GM21526 (cell line): ENCODE measurements around the gene GZF1.

Experiments used
- ATAC-seq: cut with Tn5 transposase; IDR thresholded peaks from one replicate; pipeline ENCODE4 v1.9.1; 2021; ENCODE audit warnings: moderate library complexity; ENCODE audit not compliant: unreplicated experiment, low FRiP score

Gene GZF1

GRCh38 chr20:23403751-23404150 is 41.8 kb downstream of the GZF1 start:
- no peak for ATAC-seq

GRCh38 chr20:23404196-23404595 is 42.2 kb downstream of the GZF1 start:
- ATAC-seq = no peak

GRCh38 chr20:23406880-23407279 is 44.9 kb downstream of the GZF1 start:
- no peak for ATAC-seq

GRCh38 chr20:23407781-23408464 is 45.9 kb downstream of the GZF1 start:
- ATAC-seq = peak; percentile 77

- ATAC-seq = no peak
These were observed 47.0 kb downstream of the GZF1 start for GRCh38 chr20:23408957-23409356.

GRCh38 chr20:23409800-23410199 is 47.8 kb downstream of the GZF1 start:
- no peak for ATAC-seq

- no peak for ATAC-seq
These were observed 49.1 kb downstream of the GZF1 start for GRCh38 chr20:23410916-23411695.

GRCh38 chr20:23412026-23412425 is 50.0 kb downstream of the GZF1 start:
- no peak for ATAC-seq

GRCh38 chr20:23413862-23414422 is 52.0 kb downstream of the GZF1 start:
- no peak for ATAC-seq

- no peak for ATAC-seq
These were observed 52.7 kb downstream of the GZF1 start for GRCh38 chr20:23414526-23415188.

- ATAC-seq = no peak
These were observed 53.6 kb downstream of the GZF1 start for GRCh38 chr20:23415555-23415954.

GRCh38 chr20:23415959-23416583 is 54.1 kb downstream of the GZF1 start:
- ATAC-seq = no peak

- ATAC-seq = no peak
These were observed 55.9 kb downstream of the GZF1 start for GRCh38 chr20:23417861-23418260.

GRCh38 chr20:23419657-23419994 is 57.6 kb downstream of the GZF1 start:
- no peak for ATAC-seq

GRCh38 chr20:23419995-23420901 is 58.3 kb downstream of the GZF1 start:
- no peak for ATAC-seq

- ATAC-seq = peak; percentile 97
These were observed 59.3 kb downstream of the GZF1 start, which contains the start of gene NAPB for GRCh38 chr20:23420943-23421931. Gene NAPB (minus strand): TSS chr20:23421488. CDS start chr20:23421402, 86 bp downstream.
